Measurements from ENCODE around the gene ATP11A.

DNA sequence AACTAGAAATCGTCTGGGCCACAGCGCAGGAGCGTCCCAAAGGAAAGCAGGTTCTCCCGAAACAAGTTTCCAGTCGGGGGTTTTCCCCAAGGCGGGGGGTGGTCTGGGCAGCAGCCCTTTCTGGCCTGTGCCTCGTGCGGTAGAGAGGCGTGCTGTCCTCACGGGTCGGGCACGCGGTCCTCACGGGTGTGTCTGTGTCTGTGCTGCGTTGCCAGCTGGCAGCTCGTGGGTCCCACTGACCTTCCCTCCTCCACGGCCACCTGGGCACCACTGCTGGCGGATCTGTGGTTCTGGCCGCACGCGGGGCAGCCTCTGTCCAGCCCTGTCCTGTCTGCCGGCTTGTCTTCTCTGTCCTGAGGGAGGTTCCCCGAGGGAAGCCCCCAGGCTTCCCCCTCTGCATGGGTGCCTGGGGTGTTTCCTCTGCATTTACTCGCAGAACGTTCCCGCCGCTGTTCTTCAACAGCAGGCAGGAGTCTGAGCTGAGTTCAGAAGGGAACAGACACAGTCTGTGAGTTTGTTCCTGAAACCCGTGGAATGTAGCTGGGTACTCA lies 181.0 kb downstream of the ATP11A start:
- TF ChIP-seq, protein P1, sequence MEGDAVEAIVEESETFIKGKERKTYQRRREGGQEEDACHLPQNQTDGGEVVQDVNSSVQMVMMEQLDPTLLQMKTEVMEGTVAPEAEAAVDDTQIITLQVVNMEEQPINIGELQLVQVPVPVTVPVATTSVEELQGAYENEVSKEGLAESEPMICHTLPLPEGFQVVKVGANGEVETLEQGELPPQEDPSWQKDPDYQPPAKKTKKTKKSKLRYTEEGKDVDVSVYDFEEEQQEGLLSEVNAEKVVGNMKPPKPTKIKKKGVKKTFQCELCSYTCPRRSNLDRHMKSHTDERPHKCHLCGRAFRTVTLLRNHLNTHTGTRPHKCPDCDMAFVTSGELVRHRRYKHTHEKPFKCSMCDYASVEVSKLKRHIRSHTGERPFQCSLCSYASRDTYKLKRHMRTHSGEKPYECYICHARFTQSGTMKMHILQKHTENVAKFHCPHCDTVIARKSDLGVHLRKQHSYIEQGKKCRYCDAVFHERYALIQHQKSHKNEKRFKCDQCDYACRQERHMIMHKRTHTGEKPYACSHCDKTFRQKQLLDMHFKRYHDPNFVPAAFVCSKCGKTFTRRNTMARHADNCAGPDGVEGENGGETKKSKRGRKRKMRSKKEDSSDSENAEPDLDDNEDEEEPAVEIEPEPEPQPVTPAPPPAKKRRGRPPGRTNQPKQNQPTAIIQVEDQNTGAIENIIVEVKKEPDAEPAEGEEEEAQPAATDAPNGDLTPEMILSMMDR (conservative IDR thresholded peaks at IDR 0.05; ENCODE audit: low read depth, low read length), result no peak
- no peak for TF ChIP-seq EZH2phosphoT487 (IDR thresholded peaks at IDR 0.05; ENCODE audit: borderline replicate concordance, low read length)
